Ovary (tissue), 3 donors: ENCODE results near the gene NRXN2.

Experiments
- EP300 ChIP-seq: sonication (generic); formaldehyde crosslinking; IDR thresholded peaks from one replicate; pipeline ENCODE4 v1.6.1; 2017; ENCODE audit warnings: antibody characterized with exemption
- POLR2A ChIP-seq: fragments of 450-650 bp; IDR thresholded peaks from one replicate; pipeline ENCODE4 v1.6.1; 2017; ENCODE audit warnings: antibody characterized with exemption, mild to moderate bottlenecking, moderate library complexity
- TF ChIP-seq, protein P1 (sequence below), 3 donors: fragments of 450-650 bp in 2 of 3; fragments of 200-600 bp in 1 of 3; IDR thresholded peaks; one replicate each; pipeline versions ENCODE4 v1.5.1 to v1.8.0; 2016 to 2022; ENCODE audit warnings: antibody characterized with exemption in 3 of 3, mild to moderate bottlenecking in 1 of 3
- donor health status: DM: no; HTN: no; CAD: no.

DNA sequence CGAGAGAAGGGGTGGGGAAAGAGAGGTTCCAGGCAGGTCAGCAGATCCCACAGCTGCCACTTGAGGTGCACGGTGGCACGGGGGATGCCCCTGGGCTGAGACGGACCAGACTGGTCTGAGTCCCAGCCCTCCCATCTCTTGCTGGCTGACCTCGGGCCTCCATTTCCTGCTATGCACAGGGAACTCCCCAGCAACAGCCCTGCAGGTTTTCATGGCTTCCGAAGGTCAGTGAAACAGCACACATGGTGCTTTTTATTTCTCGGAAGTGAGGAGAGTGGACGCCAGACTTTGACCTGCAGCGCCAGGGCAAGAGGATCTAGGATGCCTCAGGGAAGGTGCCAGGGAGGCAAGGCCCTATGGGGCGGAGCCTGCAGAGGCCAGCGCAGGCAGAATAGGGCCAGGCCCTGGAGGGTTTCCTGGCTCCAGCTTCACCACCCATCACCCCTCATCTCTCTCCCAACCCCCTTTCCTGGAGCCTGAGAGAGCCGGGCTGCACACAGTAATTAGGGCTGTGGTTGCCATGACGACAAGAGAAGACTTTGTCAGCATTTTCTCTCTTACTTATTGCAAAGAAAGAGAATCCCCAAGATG lies 102.5 kb downstream of the NRXN2 start:
- TF ChIP-seq, protein P1, sequence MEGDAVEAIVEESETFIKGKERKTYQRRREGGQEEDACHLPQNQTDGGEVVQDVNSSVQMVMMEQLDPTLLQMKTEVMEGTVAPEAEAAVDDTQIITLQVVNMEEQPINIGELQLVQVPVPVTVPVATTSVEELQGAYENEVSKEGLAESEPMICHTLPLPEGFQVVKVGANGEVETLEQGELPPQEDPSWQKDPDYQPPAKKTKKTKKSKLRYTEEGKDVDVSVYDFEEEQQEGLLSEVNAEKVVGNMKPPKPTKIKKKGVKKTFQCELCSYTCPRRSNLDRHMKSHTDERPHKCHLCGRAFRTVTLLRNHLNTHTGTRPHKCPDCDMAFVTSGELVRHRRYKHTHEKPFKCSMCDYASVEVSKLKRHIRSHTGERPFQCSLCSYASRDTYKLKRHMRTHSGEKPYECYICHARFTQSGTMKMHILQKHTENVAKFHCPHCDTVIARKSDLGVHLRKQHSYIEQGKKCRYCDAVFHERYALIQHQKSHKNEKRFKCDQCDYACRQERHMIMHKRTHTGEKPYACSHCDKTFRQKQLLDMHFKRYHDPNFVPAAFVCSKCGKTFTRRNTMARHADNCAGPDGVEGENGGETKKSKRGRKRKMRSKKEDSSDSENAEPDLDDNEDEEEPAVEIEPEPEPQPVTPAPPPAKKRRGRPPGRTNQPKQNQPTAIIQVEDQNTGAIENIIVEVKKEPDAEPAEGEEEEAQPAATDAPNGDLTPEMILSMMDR (IDR thresholded peaks at IDR 0.05), result no peak
- TF ChIP-seq POLR2A, result no peak
- TF ChIP-seq EP300, result peak; percentile 45
